ENCODE data around the gene NTM.
"Not testable (repeated sequence)": the region's sequence is repeated elsewhere in the genome, so short reads cannot be mapped to it uniquely, and the experiment has no call there.

NTM gene

DNA sequence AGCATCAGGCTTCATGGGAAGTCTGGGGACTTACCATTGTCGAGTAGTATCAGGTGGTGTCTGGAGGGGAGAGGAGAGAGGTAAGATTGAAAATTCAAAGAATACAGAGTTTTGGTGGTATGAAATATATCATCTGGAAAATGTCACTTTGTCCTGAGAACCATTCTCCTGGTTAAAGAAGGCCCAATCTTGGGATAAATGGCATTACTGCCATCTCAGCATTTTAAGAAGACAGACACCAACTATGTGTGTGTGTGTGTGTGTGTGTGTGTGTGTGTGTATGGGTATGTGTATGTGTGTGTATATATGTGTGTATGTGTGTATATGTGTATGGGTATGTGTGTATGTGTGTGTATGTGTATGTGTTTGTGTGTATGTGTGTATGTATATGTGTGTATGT is 673.3 kb downstream of the NTM start:
- no peak for DNase-seq (ENCODE audit: low read depth in 2 of 2)

DNA sequence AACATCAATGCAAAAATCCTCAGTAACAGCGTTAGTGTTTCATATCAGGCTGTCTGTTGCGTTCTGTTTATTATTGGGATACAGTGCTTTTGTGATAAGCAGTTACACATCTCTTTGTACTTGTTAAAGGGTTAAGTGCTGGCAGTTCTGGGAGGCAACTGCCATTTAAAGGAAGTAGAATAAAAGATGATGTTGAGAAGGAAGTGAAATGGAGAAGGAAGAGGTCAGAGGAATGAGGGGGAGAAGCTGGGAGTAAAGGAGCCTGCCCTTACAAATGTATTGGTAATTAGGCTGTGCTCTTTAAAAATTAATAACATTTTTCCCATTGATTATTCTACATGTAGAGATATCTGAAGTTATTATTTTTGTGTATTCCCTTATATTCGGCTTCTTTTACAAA is 674.7 kb downstream of the NTM start:
- no peak for DNase-seq (ENCODE audit: low read depth in 2 of 2)

DNA sequence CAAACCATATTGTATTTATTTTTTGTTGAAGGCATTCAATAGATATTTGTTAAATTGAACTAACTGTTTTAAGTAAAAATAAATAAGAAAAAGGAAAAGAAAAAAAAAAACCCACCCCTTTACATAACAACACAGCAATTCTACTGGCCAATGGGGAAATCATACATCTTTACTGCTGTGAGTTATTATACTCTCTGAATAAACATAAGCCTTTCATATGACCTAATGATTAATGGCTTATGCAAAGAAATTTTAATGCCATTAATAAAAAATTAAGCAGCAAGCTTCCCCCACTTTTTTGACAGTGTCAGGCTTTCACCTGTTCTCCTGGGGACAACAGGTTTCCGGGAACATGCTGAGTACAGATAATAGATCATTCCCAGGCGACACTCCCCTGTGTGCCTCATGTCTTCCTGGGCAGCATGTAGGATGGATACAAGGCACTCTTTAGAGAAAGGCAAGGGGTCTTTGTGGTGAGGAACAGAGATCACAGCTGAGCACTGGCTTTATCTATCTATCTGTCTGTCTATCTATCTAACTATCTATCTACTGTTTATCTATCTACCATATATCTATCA is 676.0 kb downstream of the NTM start:
- DNase-seq (ENCODE audit: low read depth in 2 of 2), result no peak

DNA sequence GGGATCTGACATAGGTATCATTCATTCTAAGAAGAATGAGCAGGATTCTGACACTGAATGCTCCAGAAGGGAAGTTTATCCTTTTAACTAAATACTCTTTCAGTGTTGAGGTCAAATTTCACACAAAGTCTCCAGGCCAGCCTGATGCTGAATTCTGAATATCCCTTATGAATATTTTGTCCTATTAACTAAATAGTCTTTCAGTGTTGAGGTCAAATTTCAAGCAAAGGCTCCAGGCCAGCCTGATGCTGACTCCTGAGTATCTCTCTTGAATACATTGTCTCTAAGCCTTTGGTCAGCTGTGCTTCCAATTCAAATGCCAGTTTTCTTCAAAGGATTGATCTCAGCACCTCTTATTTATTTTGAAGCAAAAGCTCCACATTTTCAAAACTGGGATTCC is 676.8 kb downstream of the NTM start:
- no peak for DNase-seq (ENCODE audit: low read depth in 2 of 2)

DNA sequence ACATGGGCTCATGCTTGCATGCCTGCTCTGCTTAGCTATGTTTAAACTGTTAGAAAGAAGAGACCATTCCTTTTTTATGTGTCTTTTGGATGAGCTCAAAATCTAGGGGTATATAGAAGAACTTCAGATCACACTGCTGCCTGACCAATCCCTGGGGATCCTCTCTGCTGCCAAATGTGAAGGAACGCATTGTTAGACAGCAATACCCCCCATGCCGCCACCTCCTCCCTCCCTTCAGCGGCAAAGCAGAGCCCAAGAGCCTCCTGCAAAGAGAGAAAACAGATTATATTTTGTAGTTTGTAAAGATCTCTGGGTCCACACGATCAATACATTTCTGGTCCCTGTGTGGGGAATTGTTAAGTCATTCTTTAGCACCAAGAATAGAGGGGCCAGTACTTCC is 677.6 kb downstream of the NTM start:
- no peak for DNase-seq (ENCODE audit: low read depth in 2 of 2)

DNA sequence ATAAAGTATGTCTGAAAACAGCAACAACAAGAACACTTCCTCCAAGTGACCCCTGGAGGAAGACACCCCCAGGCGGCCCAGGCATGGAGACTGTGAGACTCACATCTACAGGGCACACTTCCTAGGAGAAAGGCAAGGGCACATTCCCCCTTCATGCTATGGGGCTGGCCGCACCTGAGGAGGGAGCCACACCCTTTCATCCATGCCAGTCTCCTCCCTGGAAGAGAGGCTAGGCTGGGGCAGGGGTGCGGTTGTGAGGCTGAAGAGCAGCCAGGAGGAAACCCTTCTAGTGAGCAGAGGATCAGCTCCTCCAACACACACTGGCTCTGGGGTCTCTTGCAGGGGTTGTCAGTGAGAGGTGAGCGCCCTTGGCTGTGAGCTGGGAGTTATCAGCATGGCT is 678.8 kb downstream of the NTM start:
- no peak for DNase-seq (ENCODE audit: low read depth in 2 of 2)

DNA sequence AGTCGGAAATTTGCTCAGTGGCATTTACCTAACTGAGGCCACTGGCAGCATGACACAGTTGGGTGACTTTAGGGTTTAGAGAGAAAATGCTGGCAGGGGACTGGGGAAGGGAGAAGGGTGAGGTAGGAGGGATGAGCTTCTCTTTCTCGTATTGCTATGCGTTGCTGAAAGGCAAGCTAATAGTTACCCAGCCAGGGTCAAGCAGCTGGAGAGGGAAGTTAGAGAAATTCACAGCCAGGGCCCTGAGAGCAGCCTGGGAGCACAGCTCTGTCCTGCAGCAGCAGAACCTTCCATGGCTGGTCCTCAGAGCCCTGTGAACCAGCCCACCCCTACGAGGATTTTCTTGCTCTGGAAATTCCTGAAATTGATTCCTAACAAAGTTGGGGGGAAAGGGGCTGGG is 679.6 kb downstream of the NTM start:
- no peak for DNase-seq (ENCODE audit: low read depth in 2 of 2)

DNA sequence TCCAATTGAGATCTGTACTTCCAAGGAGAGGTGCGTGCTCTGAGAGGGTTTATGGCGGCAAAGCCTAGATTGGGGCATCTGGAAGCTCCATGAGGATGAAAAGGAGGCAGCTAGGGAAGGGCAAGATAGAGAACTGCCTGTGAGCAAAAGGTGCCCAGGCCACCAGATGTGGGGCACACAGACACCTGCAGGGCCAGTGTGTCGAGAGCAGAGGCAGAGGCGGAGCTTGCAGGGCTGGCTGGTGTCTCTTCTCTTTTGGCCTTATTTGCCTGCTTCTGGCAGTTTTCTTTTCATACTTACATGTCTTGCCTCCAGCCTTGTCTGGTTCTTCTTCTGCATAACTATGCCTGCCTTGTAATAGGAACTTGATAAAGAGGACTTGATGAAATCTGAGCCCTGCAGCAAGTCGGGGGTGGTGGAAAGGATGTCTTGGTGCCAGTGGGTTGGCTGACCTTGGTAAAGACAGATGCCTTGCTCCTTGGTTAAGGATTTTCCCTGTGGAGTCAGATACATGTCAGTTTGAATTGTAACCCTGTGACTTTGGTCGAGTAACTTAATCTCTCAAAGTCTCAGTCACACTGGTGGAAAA is 680.3 kb downstream of the NTM start:
- no peak for DNase-seq (ENCODE audit: low read depth in 2 of 2)

DNA sequence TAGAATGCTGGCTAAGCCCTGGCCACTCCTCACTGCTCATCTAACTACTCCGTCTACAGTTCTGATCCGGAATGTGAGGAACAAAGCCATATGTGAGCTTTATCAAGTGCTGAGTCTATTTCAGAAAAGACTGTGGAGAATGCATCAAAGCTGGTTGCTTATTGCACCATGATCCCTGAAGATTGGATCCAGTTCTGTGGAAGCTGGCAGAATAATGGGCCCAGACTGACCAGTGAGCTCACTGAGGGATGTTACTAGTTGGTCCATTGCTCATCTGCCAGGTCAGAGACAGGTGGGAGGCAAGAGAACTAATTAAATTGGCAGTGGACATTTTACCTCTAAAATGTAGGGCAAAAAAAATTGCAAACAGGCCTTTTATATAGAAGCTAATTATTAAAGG is 681.3 kb downstream of the NTM start:
- no peak for DNase-seq (ENCODE audit: low read depth in 2 of 2)

DNA sequence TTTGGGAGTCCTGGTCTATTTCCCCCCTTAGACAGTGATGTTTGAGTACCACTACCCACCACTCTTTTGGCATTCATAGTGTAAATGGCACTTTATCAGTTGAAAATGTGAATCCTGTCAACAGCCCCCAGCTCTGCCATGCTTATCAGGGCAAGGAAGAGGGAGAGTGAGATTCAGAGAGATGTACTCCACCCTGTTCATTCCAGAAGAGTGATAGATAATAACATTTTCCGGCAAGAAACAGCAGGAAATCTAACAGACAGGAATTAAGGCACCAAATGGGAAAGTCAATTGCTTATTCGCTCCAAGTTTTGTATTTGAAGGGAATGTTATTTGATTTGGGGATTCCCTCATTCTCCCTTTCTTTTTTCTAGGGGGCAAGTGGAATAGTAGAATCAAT is 681.9 kb downstream of the NTM start:
- DNase-seq (ENCODE audit: low read depth in 2 of 2), result no peak

DNA sequence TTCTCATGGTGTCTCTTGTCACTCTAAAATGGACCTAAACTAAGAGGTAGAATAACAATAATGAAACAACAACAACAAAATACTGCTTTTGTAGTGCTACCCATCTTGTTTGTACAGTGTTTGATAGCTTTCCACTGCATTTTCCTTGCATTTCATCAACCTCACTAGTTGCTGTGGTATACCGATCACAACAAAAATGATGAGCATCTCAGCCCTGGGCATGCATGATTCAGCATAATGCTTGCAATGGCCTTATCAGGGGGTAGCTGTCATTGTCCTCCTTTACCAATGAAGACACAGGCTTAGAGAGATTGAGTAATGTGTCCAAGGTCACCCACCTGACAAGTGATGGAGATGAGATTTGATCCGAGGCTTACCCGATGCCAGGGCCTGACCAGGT is 682.5 kb downstream of the NTM start:
- DNase-seq (ENCODE audit: low read depth in 2 of 2), result no peak

DNA sequence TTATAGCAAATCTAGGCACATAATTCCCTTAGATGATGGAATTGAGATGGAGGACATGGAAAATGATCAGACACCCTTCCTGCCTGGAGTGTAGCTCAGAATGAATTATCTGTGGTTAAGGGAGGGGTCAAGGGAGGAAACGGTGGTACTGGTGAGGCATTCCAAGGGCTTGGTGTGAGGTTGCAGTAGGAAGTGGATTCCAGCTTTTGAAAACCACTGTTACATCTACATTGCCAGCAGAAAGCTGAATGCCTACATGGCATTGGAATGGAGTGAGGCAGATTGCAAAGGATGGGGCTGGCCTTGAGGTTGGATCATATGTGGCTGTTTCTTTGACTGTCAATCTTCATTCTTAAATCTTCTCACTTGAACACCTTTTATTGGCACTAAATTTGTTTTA is 684.4 kb downstream of the NTM start:
- no peak for DNase-seq (ENCODE audit: low read depth in 2 of 2)

DNA sequence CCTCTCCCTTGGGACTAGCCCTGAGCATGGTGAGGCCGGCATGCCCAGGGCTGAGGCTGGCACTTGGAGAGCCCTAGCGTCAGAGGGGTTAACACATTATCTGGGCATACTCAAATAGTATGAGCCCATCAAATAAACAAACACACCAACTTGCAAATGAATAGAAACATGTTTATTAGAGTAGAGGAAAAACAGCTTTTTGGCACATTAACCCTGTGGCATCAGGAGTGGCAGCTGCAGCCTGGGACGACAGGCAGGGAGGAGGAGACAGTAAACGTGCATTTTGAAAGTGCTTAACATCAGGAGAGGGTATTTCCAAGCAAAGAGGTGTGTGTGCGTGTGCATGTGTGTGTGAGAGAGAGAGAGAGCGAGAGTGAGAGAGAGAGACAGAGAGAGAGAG is 684.9 kb downstream of the NTM start:
- DNase-seq (ENCODE audit: low read depth in 2 of 2), result no peak

DNA sequence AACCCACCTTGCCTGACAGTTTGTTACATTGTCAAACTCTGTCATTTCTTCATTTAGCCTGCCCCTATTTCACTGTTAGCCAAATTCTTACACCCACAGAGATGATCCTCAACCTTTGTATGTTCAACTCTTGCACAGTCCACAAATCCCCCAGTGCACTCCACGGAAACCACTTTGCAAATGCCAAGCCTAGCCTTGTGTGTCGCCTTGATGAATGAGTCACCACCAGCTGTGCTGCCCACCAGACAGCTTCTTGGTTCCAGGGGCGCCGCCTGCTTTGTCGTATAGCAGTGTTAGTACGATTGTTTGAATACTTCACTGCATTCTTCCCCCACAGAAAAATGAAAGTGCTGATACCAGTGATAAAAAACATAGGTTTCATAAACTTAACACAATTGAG is 686.3 kb downstream of the NTM start:
- no peak for DNase-seq (ENCODE audit: low read depth in 2 of 2)

DNA sequence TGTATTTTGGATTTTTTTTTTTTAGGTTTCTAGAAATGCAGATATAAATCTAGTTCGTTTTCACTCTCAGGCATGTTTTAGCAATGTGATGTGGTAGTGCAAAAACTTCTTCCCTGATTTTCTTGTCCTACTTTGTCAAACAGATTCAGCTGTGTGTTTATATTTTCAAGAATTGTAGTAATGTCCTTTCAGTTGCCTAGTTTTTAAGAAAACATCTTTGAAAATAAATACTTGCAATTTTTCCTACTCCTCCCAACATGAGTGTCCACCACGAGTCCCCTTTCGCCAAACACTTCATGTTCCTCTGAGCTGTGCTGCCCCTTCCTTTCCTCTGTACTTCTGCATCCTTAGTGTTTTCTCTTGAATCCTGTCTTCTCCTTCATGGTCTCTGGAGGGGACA is 686.9 kb downstream of the NTM start:
- DNase-seq (ENCODE audit: low read depth in 2 of 2), result no peak

DNA sequence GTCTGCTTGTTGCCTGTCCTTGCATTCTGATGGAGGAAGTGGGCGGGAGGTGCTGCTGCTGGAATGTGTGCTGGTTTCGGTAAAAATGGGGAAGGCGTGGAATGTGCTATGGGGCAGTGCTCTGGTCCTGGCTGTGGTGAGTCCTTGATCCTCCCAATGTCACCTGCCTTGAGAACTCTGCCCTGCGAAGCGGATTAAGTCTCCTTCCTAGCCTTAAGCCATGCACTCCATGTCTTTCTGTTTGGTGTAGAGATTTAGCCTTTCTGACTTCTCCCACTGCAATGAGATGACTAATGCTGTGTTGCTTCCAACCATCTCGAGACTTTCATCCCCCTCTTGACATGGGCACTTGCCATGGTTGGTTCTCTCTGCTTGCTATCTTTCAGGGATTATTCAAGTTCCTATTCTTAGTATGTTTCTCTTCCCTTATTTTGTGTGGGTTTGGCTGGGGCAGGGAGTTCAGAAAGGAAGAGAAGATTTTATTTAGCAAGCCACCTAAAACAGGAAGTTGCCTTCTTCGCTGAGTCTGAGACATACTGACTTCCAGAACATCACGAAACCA is 687.9 kb downstream of the NTM start:
- DNase-seq (ENCODE audit: low read depth in 2 of 2), result no peak

DNA sequence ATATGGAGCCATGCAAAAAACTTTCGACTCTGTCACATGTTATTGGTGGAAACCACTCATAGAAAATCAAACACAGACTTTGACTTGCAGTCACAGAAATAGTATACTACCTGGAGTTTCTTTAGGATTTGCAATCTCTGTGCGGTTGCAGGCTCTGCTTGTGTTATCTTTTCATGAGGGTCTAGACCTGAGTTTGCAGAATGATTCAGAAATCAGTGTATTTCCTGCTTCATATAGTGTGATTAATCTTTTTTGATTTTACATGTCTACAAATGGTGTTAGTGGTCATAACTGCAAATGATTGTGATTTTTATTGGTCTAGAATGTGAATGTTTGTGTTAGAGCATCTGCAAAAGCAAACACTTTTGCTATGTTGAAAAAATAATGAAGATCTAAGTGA is 690.2 kb downstream of the NTM start:
- no peak for DNase-seq (ENCODE audit: low read depth in 2 of 2)

DNA sequence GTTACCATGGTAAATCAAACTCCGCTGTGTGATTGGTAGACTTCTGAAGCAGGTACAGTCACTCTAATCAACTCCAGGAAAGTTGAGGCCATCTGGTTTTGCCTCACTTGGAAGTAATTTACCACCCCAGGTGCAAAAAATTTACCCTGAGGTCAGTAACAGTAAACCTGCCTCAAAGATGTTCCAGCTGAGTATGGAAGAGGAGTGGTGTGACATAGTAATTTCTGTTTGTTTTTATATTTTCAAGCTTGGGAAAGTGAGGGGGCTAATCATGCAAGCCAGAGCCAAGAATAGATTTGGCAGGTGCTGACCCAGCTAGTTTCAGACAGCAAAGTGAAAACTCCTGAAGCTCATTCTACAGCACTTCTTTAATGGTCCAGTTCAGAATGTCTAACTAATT is 691.6 kb downstream of the NTM start:
- no peak for DNase-seq (ENCODE audit: low read depth in 2 of 2)

DNA sequence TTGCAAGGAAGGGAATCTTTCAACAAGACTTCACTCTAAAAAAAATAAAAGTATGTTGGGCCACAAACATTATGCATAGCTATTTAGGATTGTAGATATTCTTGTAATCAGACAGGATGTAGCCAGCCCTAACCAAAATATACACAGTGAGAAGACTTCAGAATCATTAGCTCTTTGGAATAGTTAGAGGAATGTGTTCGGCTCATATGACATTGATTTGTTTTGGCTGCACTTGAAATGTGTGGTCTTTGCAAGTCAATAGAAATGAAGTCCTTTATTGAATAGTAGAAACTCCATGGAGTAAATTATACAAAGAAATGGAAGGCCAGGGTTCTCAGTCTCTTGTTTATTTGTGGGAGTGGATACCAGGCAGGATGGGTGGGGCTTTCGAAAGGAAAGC is 692.1 kb downstream of the NTM start:
- no peak for DNase-seq (ENCODE audit: low read depth in 2 of 2)

DNA sequence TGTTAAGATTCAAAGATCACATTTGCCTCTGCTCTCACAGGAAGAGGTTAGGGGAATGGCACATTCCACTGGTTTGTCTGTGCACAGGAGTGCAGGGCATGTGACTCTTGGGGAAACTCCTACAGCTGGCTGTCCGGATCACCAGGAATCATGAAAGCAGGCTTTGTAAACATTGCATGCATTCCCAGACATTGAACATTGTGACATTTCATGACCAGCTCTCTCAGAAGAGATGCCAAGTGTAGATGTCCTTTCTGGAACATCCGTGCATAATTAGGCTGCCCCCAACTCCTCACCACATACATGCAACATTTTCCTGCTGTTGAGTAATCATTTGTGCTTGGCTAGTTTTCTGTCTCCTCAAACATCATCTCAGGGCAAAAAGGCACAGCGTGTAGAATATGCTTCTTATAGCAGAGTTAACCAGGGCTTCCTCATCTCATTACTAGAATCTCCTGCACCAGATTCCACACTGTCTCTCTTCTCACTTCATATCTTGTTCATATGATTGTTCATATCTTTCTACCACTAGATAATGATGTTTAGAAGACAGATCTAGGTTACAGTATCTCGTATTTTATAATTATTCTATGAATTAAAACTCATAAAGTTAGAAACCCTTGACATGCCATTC is 694.7 kb downstream of the NTM start:
- DNase-seq (ENCODE audit: low read depth in 2 of 2), result no peak

DNA sequence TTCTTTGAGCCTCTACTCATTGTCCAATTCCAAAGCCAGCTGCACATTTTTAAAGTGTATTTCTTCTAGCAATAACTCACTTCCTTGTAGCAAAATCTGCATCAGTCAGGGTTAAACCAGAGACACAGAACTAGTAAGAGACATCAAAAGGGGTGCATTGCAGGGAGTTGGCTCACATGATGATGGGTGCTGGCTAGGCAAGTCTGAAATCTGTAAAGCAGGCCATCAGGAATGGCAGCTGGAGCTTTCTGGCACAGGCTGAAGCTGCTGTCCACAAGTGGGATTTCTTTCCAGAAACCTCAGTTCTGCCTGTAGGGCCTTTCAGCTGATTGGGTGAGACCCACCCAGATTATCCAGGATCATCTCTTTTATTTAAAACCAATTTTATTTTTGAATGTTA is 698.1 kb downstream of the NTM start:
- DNase-seq (ENCODE audit: low read depth in 2 of 2), result no peak

DNA sequence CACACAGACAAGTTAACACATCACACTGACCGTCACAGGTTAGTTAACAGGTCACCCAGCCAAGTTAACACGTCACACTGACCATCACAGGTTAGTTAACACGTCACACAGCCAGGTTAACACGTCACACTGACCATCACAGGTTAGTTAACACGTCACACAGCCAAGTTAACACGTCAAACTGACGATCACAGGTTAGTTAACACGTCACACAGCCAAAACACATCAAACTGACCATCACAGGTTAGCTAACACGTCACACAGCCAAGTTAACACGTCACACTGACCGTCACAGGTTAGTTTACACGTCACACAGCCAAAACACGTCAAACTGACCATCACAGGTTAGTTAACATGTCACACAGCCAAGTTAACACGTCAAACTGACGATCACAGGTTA is 699.2 kb downstream of the NTM start:
- not testable (repeated sequence) for DNase-seq (ENCODE audit: low read depth in 2 of 2)

DNA sequence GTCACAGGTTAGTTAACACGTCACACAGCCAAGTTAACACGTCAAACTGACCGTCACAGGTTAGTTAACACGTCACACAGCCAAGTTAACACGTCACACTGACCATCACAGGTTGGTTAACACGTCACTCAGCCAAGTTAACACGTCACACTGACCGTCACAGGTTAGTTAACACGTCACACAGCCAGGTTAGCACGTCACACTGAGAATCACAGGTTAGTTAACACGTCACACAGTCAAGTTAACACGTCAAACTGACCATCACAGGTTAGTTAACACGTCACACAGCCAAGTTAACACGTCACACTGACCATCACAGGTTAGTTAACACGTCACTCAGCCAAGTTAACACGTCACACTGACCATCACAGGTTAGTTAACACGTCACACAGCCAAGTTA is 700.5 kb downstream of the NTM start:
- not testable (repeated sequence) for DNase-seq (ENCODE audit: low read depth in 2 of 2)
